GM18520 (cell line): ENCODE results near the gene VPS18.

Experiments
- ATAC-seq: cut with Tn5 transposase; IDR thresholded peaks from one replicate; pipeline ENCODE4 v1.9.1; 2021; ENCODE audit not compliant: unreplicated experiment

VPS18 gene

DNA sequence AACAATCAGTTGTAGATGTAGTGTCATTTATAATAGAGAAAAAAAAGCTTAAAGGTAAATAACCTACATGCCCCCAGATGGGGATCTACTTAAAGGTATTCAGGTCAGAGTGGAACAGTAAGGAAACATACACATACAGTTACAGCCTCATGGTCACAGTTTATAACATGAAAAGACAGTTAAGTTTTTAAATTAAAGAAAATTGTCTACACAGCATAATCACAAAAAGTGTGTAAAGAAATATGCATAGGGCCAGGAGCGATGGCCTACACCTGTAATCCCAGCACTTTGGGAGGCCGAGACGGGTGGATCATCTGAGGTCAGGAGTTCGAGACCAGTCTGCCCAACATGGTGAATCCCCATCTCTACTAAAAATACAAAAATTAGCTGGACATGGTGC lies 27.1 kb upstream of the VPS18 start:
- no peak for ATAC-seq

- no peak for ATAC-seq
Measured at GRCh38 chr15:40869686-40870085, 24.6 kb upstream of the VPS18 start.

DNA sequence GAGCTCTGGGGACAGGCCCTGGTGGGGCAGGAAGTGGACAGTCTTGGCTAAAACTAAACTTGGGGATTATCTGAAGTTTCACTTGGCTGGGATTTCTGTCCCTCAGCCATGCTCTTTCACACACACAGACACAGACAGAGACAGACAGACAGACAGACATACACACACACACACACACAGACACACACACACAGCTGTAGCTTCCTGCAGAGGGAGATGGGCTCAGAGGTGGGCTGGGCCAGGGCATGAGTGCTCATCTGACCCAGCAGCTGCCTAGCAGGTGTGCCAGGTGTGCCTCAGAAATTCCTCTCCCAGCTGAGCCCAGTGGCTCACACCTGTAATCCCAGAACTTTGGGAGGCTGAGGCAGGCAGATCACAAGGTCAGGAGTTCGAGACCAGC lies 23.5 kb upstream of the VPS18 start:
- ATAC-seq, result no peak

- no peak for ATAC-seq
Measured at GRCh38 chr15:40871749-40872617, 22.3 kb upstream of the VPS18 start.

GRCh38 chr15:40872791-40873693 lies 21.2 kb upstream of the VPS18 start:
- no peak for ATAC-seq

DNA sequence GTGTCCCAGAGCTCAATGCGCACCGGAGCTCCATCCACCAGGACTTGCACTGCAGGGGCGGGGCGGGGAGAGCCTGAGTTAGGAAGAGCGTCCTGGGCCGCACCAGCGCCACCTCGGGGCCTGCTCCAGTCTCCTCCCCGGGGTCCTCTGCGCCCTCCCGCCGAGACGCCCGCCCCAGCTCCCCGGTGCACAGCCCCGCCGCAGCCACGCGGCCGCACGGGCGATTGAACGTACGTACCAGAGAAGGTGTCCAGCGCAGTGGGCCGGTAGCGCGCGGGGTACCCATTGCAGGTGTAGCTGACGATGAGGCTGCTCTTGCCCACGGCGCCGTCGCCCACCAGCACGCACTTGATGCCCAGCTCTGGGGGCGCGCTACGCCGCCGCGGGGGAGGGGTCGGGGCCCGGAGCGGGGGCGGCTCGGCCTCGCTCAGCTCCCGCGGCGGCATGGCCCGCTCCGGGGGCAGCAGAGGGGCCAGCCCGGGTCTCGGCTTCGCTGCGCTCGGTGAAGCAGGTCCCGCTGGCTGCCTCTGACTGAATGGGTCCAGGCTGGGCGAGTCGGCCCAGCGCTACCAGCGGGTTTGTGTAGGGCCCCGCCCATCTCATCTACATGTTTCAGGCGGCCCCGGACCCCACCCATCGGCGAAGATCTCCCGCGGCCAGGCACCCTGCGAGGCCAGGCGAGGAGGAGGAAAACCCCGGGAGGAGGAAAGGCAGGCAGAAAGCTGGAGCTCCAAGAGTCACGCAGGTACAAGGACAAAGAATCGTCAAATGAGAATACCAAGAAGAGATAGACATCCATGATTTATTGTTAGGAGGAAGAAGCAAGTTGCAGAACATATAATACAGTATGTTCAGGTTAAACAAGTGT lies 20.3 kb upstream of the VPS18 start, which contains the start of gene RHOV:
Gene RHOV, minus strand, starts transcription at position 541 of the 868 bp plus-strand sequence. Its CDS starts 95 bp downstream, at position 446.
- ATAC-seq, result no peak

DNA sequence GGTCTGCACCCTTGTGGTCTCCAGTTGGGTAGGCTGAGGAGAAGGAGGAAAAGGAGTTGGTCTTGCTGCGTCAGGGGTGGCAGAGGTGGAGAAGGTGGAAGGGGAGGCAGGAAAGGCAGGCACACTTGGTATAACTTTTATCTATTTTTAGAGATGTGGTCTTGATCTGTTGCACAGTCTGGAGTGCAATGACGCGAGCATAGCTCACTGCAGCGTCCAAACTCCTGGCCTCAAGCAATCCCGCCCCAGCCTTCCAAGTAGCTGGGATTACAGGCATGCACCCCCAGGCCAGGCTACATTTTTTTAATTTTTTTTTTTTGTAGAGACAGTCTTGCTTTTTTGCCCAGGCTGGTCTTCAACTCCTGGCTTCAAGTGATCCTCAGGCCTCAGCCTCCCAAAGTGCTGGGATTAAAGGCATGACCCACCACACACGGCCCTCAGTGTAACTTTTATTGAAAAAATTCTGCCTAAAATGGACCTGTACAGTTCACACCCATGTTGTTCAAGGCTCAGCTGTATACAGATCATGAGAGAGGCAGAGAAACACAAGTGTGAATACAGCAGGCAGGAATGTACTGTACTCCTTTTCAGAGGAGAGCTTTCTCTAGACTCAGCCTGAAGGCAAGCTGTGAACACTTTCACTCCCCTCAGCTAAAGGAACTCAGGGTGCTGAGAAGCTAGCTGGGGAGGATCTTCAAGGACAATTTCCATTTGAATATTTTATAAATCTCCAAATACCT lies 18.1 kb upstream of the VPS18 start:
- no peak for ATAC-seq

DNA sequence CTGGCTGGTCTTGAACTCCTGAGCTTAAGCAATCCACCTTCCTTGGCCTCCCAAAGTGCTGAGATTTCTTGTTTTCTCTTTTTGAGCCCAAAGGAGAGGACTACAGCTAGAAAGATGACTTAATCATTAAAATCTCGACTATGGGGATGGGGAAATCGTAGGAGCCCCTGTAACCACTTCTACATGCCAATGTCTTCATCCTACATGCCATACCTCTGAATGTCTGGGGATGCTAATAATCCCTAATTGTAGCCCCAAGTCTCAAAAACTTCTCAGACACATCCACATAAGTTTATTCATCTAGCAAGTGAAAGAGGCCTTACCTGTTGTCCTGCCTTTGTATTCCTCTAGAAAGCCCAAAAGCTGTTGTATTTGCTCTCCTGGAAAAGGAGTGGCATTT lies 16.6 kb upstream of the VPS18 start:
- ATAC-seq, result no peak

- peak; percentile 48 for ATAC-seq
Measured at GRCh38 chr15:40878785-40879184, 15.5 kb upstream of the VPS18 start.

DNA sequence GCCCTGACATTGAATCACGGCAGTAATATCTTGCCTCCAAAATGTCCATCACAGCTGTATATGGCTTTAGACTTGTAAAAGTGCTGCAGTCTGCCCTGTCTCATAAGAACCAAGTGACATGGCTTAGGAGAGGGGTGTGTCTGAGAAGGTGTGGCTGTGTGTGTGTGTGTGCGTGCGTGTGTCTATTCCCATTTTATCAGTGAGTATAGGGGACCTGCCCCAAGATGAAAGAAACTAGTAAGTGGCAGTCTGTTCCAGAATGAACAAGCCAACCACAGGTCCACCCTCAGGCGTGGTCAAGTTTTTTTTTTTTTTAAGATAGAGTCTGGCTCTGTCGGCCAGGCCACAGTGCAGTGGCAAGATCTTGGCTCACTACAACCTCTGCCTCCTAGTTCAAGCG lies 14.6 kb upstream of the VPS18 start:
- ATAC-seq, result no peak

DNA sequence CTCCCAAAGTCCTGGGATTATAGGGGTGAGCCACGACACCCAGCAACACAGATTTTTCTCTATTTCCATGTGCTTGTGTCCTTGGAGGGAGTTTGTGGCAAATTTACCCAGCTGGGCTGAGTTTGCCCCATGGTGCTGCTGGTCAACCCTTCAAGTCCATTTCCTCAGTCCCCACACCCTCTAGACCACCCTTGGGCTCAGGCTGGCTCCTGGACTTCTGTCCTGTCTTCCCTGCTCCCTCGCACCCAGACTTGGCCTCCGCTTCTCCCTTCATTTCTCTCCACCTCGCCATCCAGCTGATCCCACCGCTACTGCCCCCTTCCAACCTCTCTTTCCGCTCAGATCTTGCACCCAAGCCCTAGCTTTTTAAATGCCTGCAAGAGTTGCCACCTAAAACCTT lies 12.9 kb upstream of the VPS18 start:
- no peak for ATAC-seq

- no peak for ATAC-seq
Measured at GRCh38 chr15:40886586-40886985, 7.7 kb upstream of the VPS18 start.

GRCh38 chr15:40889112-40889511 lies 5.1 kb upstream of the VPS18 start:
- no peak for ATAC-seq

DNA sequence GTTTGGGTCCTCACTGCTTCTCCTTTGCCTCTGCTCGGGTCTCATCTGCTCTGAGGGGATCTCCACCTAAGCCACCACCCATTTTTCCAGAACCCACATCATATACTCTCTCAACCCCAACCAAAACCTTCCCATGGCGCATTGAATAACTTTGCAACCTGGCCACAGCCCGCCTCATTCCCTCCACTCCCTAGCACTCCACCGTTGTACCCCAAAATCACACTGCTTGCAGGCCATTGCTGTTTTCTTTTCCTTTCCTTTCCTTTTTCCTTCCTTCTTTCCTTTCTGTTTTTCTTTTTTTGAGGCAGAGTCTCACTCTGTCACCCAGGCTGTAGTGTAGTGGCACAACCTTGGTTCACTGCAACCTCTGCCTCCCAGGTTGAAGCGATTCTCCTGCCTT lies 3.1 kb upstream of the VPS18 start:
- ATAC-seq, result no peak

GRCh38 chr15:40891810-40892446 lies 2.3 kb upstream of the VPS18 start:
- ATAC-seq, result no peak

DNA sequence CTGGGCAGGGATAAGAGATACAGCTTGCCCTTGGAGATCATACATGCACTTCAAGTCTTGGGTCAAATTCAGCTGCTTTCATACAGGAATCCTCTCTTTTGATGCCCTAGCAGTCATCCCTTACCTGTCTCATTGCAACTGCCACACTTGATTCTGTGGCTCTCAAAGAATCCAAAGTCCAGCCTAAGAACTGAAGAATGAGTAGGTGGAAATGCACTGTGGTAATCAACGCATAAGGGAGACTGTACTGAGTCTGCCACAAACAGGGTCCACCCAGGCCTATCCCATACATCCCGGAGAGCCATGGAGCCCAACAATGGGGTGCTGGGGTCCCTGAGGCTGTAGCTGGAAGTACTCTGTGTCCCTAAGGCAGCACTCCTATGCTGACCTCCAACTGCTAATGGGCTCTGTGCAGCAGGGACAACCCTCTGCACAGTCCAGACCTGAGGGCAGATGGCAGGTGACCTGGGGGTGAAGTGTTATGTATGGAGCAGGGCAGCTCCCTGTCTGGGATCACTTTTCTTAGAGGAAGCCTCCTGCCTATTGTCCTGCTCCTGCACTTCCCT lies 1.7 kb upstream of the VPS18 start:
- ATAC-seq, result no peak

- ATAC-seq, result no peak
Measured at GRCh38 chr15:40893019-40893670, 1.1 kb upstream of the VPS18 start.

- ATAC-seq, result no peak
Measured at GRCh38 chr15:40894681-40895448, 615 bp downstream of the VPS18 start.
